Measurements from ENCODE around the gene NIBAN1.
"Not testable (repeated sequence)": the region's sequence is repeated elsewhere in the genome, so short reads cannot be mapped to it uniquely, and the experiment has no call there.

Gene NIBAN1

DNA sequence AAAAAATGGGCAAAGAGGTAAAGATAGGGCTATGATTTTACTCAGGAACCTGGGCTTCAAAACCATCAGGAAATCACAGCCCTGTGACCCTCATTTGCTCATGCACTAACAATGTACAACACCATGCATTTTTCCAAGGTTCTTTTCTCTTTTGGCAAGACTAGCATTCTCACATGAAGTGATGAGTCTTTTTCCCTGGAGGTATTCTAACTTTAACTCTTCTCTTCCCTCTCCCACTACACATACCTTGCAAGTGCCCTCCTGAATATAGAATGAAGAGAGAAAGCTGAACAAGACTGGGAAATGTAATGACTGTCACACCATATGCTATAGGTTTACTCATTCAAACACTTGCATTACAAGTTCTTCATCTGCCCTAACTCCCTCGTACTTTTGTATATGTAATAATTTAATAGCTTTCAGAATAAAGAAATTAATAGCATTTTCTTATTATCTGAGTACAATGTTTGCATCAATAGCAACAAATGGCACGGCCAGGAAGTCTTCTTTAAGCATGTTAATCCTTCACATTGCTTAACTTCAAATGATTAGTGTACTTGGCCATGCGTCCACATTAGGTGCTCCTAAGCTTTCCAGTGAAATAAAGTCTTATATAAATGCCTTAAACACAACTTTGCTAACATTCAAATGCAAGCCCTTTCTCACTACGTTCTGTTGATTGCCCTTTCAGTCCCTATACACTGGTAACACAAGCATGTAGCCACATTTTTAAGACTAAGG, 1.8 kb downstream of the NIBAN1 start:
- no peaks in the 10 kb centered on the region; the same call in 1 of the 2 replicates for H3K4me1 ChIP-seq (ENCODE audit: control insufficient read depth, insufficient read depth, low read length)
- no peaks in the 10 kb centered on the region for H3K36me3 ChIP-seq (ENCODE audit: control insufficient read depth, insufficient read depth, low read length)
- H3K27ac ChIP-seq (ENCODE audit: low read depth, low read length), result no peak overlapping the region
- no peak overlapping the region for H3K9ac ChIP-seq (ENCODE audit: low read length)
- H3K4me3 ChIP-seq (ENCODE audit: low read depth, low read length), result peak overlapping the region; percentile 62
- no peaks in the 10 kb centered on the region for H3K9me3 ChIP-seq (ENCODE audit: control insufficient read depth, insufficient read depth, low read depth, low read length)
- peaks cover 55% of the 10 kb centered on the region for H3K27me3 ChIP-seq (ENCODE audit: control insufficient read depth, insufficient read depth, low read length)

DNA sequence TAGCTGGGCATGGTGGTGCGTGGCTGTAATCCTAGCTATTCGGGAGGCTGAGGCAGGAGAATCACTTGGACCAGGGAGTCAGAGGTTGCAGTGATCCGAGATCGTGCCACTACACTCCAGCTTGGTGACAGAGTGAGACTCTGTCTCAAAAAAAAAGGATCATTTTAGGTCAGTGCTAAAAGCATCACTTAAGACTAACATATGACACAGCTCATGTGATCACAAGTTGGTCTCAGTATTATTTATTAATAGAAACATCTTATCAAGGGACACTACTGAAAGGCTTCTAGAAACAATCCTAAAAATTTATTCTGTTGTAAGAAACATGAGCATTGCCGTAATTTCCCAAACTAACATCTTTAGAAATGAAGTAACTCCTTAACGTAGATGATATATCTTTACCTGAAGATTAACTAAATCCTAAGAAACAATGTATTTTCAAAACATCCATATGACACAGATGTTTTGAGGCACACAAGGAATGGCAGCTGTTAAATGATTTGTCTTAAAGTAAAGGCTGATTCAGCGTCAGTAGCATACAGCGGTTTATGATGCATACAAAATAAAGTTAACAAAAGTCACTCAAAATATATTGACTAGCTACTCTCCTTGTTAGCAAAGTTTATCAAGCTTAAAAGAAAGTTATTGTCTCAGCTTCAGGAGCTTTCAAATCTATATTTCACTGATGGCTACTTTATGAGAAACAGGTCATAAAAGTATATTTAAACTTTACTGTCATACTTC, 2.6 kb downstream of the NIBAN1 start:
- Histone ChIP-seq H3K9me3 (ENCODE audit: control insufficient read depth, insufficient read depth, low read depth, low read length) (no peaks in the 10 kb centered on the region), H3K4me1 (ENCODE audit: control insufficient read depth, insufficient read depth, low read length) (no peaks in the 10 kb centered on the region; the same call in 1 of the 2 replicates), H3K27ac (ENCODE audit: low read depth, low read length) (no peak overlapping the region), H3K27me3 (ENCODE audit: control insufficient read depth, insufficient read depth, low read length) (peaks cover 52% of the 10 kb centered on the region), H3K36me3 (ENCODE audit: control insufficient read depth, insufficient read depth, low read length) (no peaks in the 10 kb centered on the region), H3K9ac (ENCODE audit: low read length) (no peak overlapping the region), H3K4me3 (ENCODE audit: low read depth, low read length) (no peak overlapping the region)

DNA sequence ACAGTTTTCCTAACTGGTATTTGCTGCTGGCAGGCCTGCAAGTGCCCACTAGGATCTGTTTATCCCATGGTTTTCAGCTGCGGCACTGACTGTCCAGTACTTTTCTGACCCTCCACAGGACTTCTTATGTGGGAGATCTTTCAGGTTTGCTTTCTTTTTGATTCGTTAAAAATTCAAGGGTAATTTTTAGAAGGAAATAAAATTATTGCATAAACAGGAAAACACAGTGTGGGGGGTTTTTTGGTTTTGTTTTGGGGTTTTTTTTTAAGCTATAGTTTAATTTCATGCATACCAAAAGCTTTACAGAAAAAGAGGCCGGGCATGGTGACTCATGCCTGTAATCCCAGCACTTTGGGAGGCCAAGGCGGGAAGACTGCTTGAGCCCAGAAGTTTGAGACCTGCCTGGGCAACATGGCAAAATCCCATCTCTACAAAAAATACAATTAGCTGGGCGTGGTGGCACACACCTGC, 3.6 kb downstream of the NIBAN1 start:
- Histone ChIP-seq H3K9ac (ENCODE audit: low read length) (no peak overlapping the region), H3K36me3 (ENCODE audit: control insufficient read depth, insufficient read depth, low read length) (no peaks in the 10 kb centered on the region), H3K27me3 (ENCODE audit: control insufficient read depth, insufficient read depth, low read length) (peaks cover 42% of the 10 kb centered on the region), H3K27ac (ENCODE audit: low read depth, low read length) (no peak overlapping the region), H3K4me3 (ENCODE audit: low read depth, low read length) (no peak overlapping the region), H3K9me3 (ENCODE audit: control insufficient read depth, insufficient read depth, low read depth, low read length) (no peaks in the 10 kb centered on the region), H3K4me1 (ENCODE audit: control insufficient read depth, insufficient read depth, low read length) (no peaks in the 10 kb centered on the region; the same call in 1 of the 2 replicates)

DNA sequence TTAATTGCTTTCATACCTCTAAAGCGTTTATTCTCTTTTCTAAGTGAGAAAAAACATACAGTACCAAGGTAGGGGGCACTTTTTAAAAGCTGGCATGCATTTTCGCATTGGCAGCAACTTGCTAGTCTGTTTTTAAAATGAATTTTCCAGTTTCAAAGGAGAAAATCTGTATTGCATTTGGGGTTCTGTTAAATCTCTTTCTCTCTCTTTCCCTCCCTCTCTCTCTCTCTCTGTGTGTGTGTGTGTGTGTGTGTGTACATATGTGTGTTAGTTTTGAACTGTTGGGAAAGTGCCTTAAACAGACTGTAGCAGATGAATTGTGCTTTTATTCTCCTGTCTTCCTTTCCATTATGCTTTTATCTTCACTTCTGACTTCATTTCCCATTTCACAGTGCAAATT, 7.3 kb downstream of the NIBAN1 start:
- H3K27me3 ChIP-seq (ENCODE audit: control insufficient read depth, insufficient read depth, low read length), result peaks cover 5% of the 10 kb centered on the region
- H3K4me3 ChIP-seq (ENCODE audit: low read depth, low read length), result no peak overlapping the region
- H3K36me3 ChIP-seq (ENCODE audit: control insufficient read depth, insufficient read depth, low read length), result no peaks in the 10 kb centered on the region
- no peak overlapping the region for H3K9ac ChIP-seq (ENCODE audit: low read length)
- H3K27ac ChIP-seq (ENCODE audit: low read depth, low read length), result no peak overlapping the region
- no peaks in the 10 kb centered on the region for H3K9me3 ChIP-seq (ENCODE audit: control insufficient read depth, insufficient read depth, low read depth, low read length)
- H3K4me1 ChIP-seq (ENCODE audit: control insufficient read depth, insufficient read depth, low read length), result no peaks in the 10 kb centered on the region

GRCh38 chr1:184965944-184966860, 8.1 kb downstream of the NIBAN1 start:
- Histone ChIP-seq H3K27me3 (ENCODE audit: control insufficient read depth, insufficient read depth, low read length) (no peaks in the 10 kb centered on the region), H3K9me3 (ENCODE audit: control insufficient read depth, insufficient read depth, low read depth, low read length) (no peaks in the 10 kb centered on the region), H3K4me3 (ENCODE audit: low read depth, low read length) (no peak overlapping the region), H3K27ac (ENCODE audit: low read depth, low read length) (no peak overlapping the region), H3K9ac (ENCODE audit: low read length) (no peak overlapping the region), H3K4me1 (ENCODE audit: control insufficient read depth, insufficient read depth, low read length) (no peaks in the 10 kb centered on the region), H3K36me3 (ENCODE audit: control insufficient read depth, insufficient read depth, low read length) (no peaks in the 10 kb centered on the region)

GRCh38 chr1:184965439-184965838, 8.9 kb downstream of the NIBAN1 start:
- H3K9me3 ChIP-seq (ENCODE audit: control insufficient read depth, insufficient read depth, low read depth, low read length), result no peaks in the 10 kb centered on the region
- H3K9ac ChIP-seq (ENCODE audit: low read length), result no peak overlapping the region
- no peaks in the 10 kb centered on the region for H3K36me3 ChIP-seq (ENCODE audit: control insufficient read depth, insufficient read depth, low read length)
- no peaks in the 10 kb centered on the region for H3K27me3 ChIP-seq (ENCODE audit: control insufficient read depth, insufficient read depth, low read length)
- no peak overlapping the region for H3K4me3 ChIP-seq (ENCODE audit: low read depth, low read length)
- H3K27ac ChIP-seq (ENCODE audit: low read depth, low read length), result no peak overlapping the region
- no peaks in the 10 kb centered on the region for H3K4me1 ChIP-seq (ENCODE audit: control insufficient read depth, insufficient read depth, low read length)

- no peak overlapping the region for H3K27ac ChIP-seq (ENCODE audit: low read depth, low read length)
- no peaks in the 10 kb centered on the region for H3K27me3 ChIP-seq (ENCODE audit: control insufficient read depth, insufficient read depth, low read length)
- 0 out of 2 replicates have a peak, but pooled peaks cover under 1% of the 10 kb centered on the region for H3K4me1 ChIP-seq (ENCODE audit: control insufficient read depth, insufficient read depth, low read length)
- no peak overlapping the region for H3K9ac ChIP-seq (ENCODE audit: low read length)
- no peaks in the 10 kb centered on the region for H3K36me3 ChIP-seq (ENCODE audit: control insufficient read depth, insufficient read depth, low read length)
- no peaks in the 10 kb centered on the region for H3K9me3 ChIP-seq (ENCODE audit: control insufficient read depth, insufficient read depth, low read depth, low read length)
- no peak overlapping the region for H3K4me3 ChIP-seq (ENCODE audit: low read depth, low read length)
Measured at GRCh38 chr1:184959626-184960025, 14.7 kb downstream of the NIBAN1 start.

DNA sequence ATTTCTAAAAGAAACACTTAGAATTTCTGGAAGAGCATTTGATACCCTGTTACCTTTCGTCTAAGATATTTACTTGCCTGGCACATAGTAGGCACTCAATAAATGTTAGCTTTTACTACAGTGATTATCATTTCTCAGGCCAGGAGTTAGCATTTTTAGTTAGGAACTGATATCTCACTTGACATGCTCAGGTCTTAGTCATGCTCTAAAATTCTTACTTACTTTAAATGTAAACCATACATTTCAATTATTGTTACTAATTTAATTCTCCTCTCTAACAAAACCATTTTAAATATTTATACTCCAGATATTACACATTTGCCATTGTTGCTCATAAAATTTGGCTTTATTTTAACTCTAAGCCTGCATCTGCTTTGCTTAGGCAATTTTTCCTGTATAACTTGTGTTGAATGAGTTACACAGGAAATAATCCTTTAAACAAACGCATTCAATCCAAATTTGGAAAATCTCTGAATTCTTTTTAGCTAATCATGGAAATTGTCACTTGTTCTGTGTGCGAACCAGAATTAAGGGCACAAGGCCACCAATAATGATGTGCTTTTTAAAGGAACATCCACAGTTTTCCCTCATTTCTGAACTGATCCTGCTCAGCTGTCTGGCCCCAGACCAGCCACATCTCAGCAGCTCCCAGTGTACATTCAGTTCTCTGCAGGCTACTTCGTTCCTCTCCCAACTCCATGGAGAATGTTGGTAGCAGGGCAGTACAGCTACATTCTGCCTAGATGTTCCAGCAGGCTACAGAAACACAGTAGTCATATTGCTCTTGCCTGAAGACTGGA, 15.6 kb downstream of the NIBAN1 start:
- Histone ChIP-seq H3K9ac (ENCODE audit: low read length) (no peak overlapping the region), H3K27me3 (ENCODE audit: control insufficient read depth, insufficient read depth, low read length) (no peaks in the 10 kb centered on the region), H3K9me3 (ENCODE audit: control insufficient read depth, insufficient read depth, low read depth, low read length) (no peaks in the 10 kb centered on the region), H3K27ac (ENCODE audit: low read depth, low read length) (no peak overlapping the region), H3K36me3 (ENCODE audit: control insufficient read depth, insufficient read depth, low read length) (no peaks in the 10 kb centered on the region), H3K4me3 (ENCODE audit: low read depth, low read length) (no peak overlapping the region), H3K4me1 (ENCODE audit: control insufficient read depth, insufficient read depth, low read length) (peaks cover 6% of the 10 kb centered on the region; the same call in 1 of the 2 replicates)

GRCh38 chr1:184957901-184958300, 16.4 kb downstream of the NIBAN1 start:
- not testable (repeated sequence) for H3K4me3 ChIP-seq (ENCODE audit: low read depth, low read length); H3K27me3 ChIP-seq (ENCODE audit: control insufficient read depth, insufficient read depth, low read length); H3K9ac ChIP-seq (ENCODE audit: low read length); H3K4me1 ChIP-seq (ENCODE audit: control insufficient read depth, insufficient read depth, low read length); H3K36me3 ChIP-seq (ENCODE audit: control insufficient read depth, insufficient read depth, low read length); H3K9me3 ChIP-seq (ENCODE audit: control insufficient read depth, insufficient read depth, low read depth, low read length); H3K27ac ChIP-seq (ENCODE audit: low read depth, low read length)

DNA sequence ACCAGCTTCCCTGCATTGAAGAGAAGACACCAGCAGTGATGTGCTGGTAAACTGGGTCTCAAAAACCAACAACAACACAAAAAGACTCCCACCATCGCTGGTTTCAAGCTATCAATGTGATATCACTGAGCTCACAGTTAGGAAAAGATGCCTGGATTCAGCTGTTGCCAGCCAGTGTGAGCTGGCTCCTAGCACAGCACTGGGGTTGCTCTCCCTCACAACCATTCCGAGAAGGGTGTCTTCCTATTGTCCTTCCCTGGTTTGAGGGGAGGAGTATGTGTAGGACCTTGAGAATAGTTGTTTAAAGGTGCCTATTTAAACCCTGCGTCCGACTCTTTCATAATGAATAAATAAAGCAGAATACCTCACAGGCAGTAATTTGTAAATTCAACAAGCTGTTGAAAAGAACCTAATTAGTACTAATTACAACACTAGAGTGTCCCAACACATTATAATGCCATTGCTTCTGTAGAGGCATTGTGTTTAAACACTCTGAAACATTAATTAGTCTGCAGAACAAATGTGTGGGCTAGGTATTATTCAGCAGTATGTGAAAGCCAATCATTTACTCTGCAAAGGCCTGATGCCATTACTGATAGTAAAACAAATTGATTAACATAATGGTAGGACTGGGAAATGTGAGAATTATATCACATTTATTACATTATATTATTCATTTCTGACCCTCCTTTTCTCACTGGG, 17.2 kb downstream of the NIBAN1 start:
- H3K27ac ChIP-seq (ENCODE audit: low read depth, low read length), result no peak overlapping the region
- no peaks in the 10 kb centered on the region for H3K27me3 ChIP-seq (ENCODE audit: control insufficient read depth, insufficient read depth, low read length)
- no peaks in the 10 kb centered on the region for H3K36me3 ChIP-seq (ENCODE audit: control insufficient read depth, insufficient read depth, low read length)
- H3K9ac ChIP-seq (ENCODE audit: low read length), result no peak overlapping the region
- no peaks in the 10 kb centered on the region for H3K9me3 ChIP-seq (ENCODE audit: control insufficient read depth, insufficient read depth, low read depth, low read length)
- peaks cover 6% of the 10 kb centered on the region; the same call in 1 of the 2 replicates for H3K4me1 ChIP-seq (ENCODE audit: control insufficient read depth, insufficient read depth, low read length)
- no peak overlapping the region for H3K4me3 ChIP-seq (ENCODE audit: low read depth, low read length)

Measured in HUES6 (cell line).